CD4-positive, CD25-positive, alpha-beta regulatory T cell (primary cell): Measurements from ENCODE around the gene TIMM22. TPM values are rescaled to one million over a fixed set of nuclear protein-coding genes. Genes with fewer than 3 reads are reported as not detected.

Source experiments
- ATAC-seq, 2 donors: fragments of 150-1000 bp; cut with Tn5 transposase; one replicate each; pipeline ENCODE4 v1.10.0; 2021; ENCODE audit warnings: low read depth in 2 of 2, moderate number of reproducible peaks in 2 of 2, moderate library complexity in 1 of 2
- DNase-seq, 3 donors: peaks; one replicate each; pipeline versions ENCODE4 v3.0.0 to v3.0.0-alpha.2; 2012 to 2022; ENCODE audit warnings: mixed read lengths in 1 of 3
- H3K27ac ChIP-seq: one replicate; pipeline ENCODE4 v1.7.0; 2013; ENCODE audit warnings: mild to moderate bottlenecking, low read length; ENCODE audit not compliant: insufficient read depth, poor library complexity, severe bottlenecking
- H3K27me3 ChIP-seq: one replicate; pipeline ENCODE4 v1.7.0; 2013; ENCODE audit warnings: low read length; ENCODE audit not compliant: control insufficient read depth, insufficient read depth
- H3K36me3 ChIP-seq: one replicate; pipeline ENCODE4 v1.7.0; 2013; ENCODE audit warnings: mild to moderate bottlenecking, low read length, moderate library complexity; ENCODE audit not compliant: control insufficient read depth, insufficient read depth
- H3K4me1 ChIP-seq: 2 replicates; pipeline ENCODE4 v1.7.0; 2013; ENCODE audit warnings: mild to moderate bottlenecking, low read length; ENCODE audit not compliant: insufficient read depth, control insufficient read depth, poor library complexity, severe bottlenecking
- H3K4me3 ChIP-seq: one replicate; pipeline ENCODE4 v1.7.0; 2013; ENCODE audit warnings: low read depth, mild to moderate bottlenecking, low read length, moderate library complexity
- H3K9me3 ChIP-seq, 2 experiments: 1 replicate in 1 of 2; 2 replicates in 1 of 2; pipeline ENCODE4 v1.7.0; 2013; ENCODE audit warnings: low read length in 2 of 2, mild to moderate bottlenecking in 1 of 2, moderate library complexity in 1 of 2; ENCODE audit not compliant: control insufficient read depth in 2 of 2
- H3K27ac Mint-ChIP-seq, 3 donors: one replicate each; pipeline ENCODE4 v1.8.0; 2020 to 2022; ENCODE audit warnings: mild to moderate bottlenecking in 3 of 3, mixed read lengths in 3 of 3, moderate library complexity in 2 of 3
- H3K27me3 Mint-ChIP-seq: one replicate; pipeline ENCODE4 v1.8.0; 2022; ENCODE audit warnings: mild to moderate bottlenecking, mixed read lengths
- H3K36me3 Mint-ChIP-seq: one replicate; pipeline ENCODE4 v1.8.0; 2020; ENCODE audit warnings: mixed read lengths
- H3K4me1 Mint-ChIP-seq, 4 donors: one replicate each; pipeline ENCODE4 v1.8.0; 2020 to 2022; ENCODE audit warnings: mixed read lengths in 4 of 4, mild to moderate bottlenecking in 1 of 4
- H3K4me3 Mint-ChIP-seq, 4 donors: one replicate each; pipeline ENCODE4 v1.8.0; 2020 to 2022; ENCODE audit warnings: mild to moderate bottlenecking in 4 of 4, mixed read lengths in 4 of 4, moderate library complexity in 3 of 4
- H3K9me3 Mint-ChIP-seq, 7 donors: one replicate each; pipeline ENCODE4 v1.8.0; 2020 to 2022; ENCODE audit warnings: mixed read lengths in 7 of 7, mild to moderate bottlenecking in 3 of 7, moderate library complexity in 2 of 7
- polyA plus RNA-seq, 4 donors: library from polyadenylated mRNA; unstranded; fragments of 300-500 nt; fragmentation: Illumina TruSeq; gene quantifications; one replicate each; pipeline ENCODE4 v1.2.3, GENCODE V29; 2021
- total RNA-seq: library from RNA; stranded (reverse); gene quantifications from one replicate; pipeline ENCODE4 v1.2.3, GENCODE V29; 2022

TIMM22 gene
- total and polyA plus RNA-seq, 5 donors from 2014 or later, result 9.2 to 28.4 (median 24.4) TPM

DNA sequence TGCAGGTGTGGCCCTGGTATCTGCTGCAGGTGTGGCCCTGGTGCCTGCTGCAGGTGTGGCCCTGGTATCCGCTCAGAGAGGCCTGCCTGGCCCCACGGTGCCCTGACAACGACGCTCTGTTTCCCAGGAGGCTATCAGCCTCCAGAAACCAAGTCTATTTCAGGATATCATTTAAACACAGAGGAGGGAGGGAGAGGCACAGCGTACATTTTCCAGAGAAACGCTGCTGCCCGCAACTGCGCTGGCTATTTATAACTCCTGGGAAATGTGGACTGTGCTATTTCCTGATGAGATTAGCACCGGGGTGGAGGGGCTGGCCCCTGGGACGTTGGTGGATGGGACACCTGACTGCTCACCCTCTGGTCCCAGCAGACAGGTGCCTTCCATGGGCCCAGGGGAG, 22.5 kb downstream of the TIMM22 start:
- no peak overlapping the region for H3K27ac ChIP-seq
- Mint-ChIP-seq H3K4me1 (no peaks in the 10 kb centered on the region), H3K27me3 (no peaks in the 10 kb centered on the region), H3K4me3 (no peak overlapping the region), H3K36me3 (peaks cover 7% of the 10 kb centered on the region), H3K27ac (peak overlapping the region in 1 of 3 donors; percentile 62), H3K9me3 (no peaks in the 10 kb centered on the region)
- H3K27me3 ChIP-seq, result no peaks in the 10 kb centered on the region
- H3K4me1 ChIP-seq, result no peaks in the 10 kb centered on the region
- H3K9me3 ChIP-seq, result no peaks in the 10 kb centered on the region
- H3K4me3 ChIP-seq, result no peak overlapping the region
- no peaks in the 10 kb centered on the region for H3K36me3 ChIP-seq
- DNase-seq, result no peak
- ATAC-seq, result no peak

DNA sequence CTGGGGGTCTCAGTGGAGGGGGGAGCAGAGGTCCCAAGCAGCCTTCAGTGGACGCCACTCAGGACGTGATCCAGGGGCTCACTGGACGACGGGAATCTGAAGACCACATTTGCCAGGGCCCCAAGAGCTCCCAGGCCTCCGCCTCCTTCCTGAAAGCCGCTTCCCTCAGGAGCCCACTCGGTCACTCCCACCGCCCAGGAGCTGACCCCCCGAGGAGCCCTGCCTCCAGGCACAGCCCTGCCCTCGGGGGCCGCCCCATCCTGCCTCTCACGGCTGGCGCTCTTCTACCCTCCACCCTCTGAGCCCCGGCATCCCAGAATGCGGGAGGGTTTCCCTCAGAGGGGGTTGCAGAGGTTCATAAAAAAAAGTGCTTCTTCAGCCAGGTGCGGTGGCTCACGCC, 24.2 kb downstream of the TIMM22 start:
- no peak for DNase-seq
- Mint-ChIP-seq H3K27me3 (no peaks in the 10 kb centered on the region), H3K4me3 (no peak overlapping the region), H3K4me1 (peaks cover 0 to 5% (median 0%) of the 10 kb centered on the region in 4 donors), H3K9me3 (no peaks in the 10 kb centered on the region), H3K27ac (no peak overlapping the region), H3K36me3 (peaks cover 13% of the 10 kb centered on the region)
- no peaks in the 10 kb centered on the region for H3K4me1 ChIP-seq
- H3K4me3 ChIP-seq, result no peak overlapping the region
- no peak overlapping the region for H3K27ac ChIP-seq
- H3K9me3 ChIP-seq, result no peaks in the 10 kb centered on the region
- no peak for ATAC-seq
- H3K27me3 ChIP-seq, result no peaks in the 10 kb centered on the region
- peaks cover 2% of the 10 kb centered on the region for H3K36me3 ChIP-seq

DNA sequence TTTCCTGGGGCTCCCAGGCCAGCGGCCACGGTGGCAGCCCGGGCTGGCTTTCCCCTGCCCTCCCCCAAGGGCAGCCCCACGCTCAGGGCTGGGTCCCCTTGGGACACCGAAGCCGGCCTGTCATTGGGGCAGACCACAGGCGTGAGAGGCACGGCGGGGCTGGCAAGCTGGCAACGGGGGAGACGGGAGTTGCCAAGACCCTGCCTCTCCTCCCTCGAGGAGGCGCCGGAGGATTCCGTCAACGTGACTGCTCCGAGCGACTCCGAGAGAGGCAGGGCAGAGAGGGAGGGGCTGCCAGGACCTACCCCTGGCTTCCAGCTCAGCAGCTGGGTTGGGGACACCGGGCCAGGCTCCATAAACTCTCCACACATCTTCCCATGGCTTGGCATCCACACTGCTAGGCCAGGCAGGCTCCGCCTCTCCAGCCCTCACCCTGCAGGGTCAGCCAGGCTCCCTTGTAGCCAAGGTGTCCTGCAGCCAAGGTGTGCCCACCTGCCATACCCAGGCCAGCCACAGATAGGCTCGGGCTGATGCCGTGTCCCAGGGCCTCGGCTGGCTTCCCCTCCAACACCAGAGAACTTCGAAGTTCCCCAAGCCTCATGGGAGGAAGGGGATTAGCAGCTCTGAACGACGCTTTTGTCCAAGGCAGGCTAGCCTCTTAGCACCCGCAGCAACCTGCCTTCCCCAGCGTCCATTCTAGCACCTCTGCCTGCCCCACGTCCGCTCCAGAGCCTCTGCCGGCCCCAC, 25.5 kb downstream of the TIMM22 start:
- Mint-ChIP-seq H3K27me3 (no peaks in the 10 kb centered on the region), H3K4me3 (no peak overlapping the region), H3K9me3 (no peaks in the 10 kb centered on the region), H3K27ac (no peak overlapping the region), H3K4me1 (peaks cover 0 to 5% (median 0%) of the 10 kb centered on the region in 4 donors), H3K36me3 (peaks cover 13% of the 10 kb centered on the region)
- DNase-seq, result no peak
- H3K27me3 ChIP-seq, result no peaks in the 10 kb centered on the region
- H3K4me1 ChIP-seq, result no peaks in the 10 kb centered on the region
- no peaks in the 10 kb centered on the region for H3K9me3 ChIP-seq
- peaks cover 2% of the 10 kb centered on the region for H3K36me3 ChIP-seq
- ATAC-seq, result no peak
- no peak overlapping the region for H3K27ac ChIP-seq
- H3K4me3 ChIP-seq, result no peak overlapping the region

DNA sequence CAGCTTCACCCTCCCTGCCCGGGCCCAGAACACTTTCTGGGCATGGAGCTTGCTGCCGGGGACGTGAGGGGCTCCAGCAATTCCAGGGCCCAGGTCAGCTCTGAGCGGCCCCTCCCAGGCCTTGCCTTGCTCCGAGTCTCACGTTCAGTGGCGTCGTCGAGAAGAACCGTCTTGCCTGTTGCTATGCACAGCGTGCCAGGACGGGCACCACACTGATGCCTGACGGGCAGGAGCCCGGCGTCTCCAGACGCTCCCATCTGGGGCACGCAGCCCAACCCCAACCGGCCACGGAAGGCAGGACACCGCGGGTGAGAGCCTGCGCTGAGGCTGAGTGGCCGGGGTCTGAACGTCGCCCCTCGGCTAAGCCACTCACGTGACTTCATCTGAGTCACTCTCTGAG, 27.1 kb downstream of the TIMM22 start:
- DNase-seq (no peak), ATAC-seq (no peak)
- Histone ChIP-seq H3K27ac (no peak overlapping the region), H3K4me1 (no peaks in the 10 kb centered on the region), H3K4me3 (no peak overlapping the region), H3K36me3 (peaks cover 5% of the 10 kb centered on the region), H3K9me3 (no peaks in the 10 kb centered on the region), H3K27me3 (no peaks in the 10 kb centered on the region)
- peaks cover 0 to 5% (median 1%) of the 10 kb centered on the region in 4 donors for H3K4me1 Mint-ChIP-seq
- H3K36me3 Mint-ChIP-seq, result peaks cover 13% of the 10 kb centered on the region
- H3K9me3 Mint-ChIP-seq, result no peaks in the 10 kb centered on the region
- H3K27ac Mint-ChIP-seq, result no peak overlapping the region
- H3K27me3 Mint-ChIP-seq, result no peaks in the 10 kb centered on the region
- H3K4me3 Mint-ChIP-seq, result no peak overlapping the region

DNA sequence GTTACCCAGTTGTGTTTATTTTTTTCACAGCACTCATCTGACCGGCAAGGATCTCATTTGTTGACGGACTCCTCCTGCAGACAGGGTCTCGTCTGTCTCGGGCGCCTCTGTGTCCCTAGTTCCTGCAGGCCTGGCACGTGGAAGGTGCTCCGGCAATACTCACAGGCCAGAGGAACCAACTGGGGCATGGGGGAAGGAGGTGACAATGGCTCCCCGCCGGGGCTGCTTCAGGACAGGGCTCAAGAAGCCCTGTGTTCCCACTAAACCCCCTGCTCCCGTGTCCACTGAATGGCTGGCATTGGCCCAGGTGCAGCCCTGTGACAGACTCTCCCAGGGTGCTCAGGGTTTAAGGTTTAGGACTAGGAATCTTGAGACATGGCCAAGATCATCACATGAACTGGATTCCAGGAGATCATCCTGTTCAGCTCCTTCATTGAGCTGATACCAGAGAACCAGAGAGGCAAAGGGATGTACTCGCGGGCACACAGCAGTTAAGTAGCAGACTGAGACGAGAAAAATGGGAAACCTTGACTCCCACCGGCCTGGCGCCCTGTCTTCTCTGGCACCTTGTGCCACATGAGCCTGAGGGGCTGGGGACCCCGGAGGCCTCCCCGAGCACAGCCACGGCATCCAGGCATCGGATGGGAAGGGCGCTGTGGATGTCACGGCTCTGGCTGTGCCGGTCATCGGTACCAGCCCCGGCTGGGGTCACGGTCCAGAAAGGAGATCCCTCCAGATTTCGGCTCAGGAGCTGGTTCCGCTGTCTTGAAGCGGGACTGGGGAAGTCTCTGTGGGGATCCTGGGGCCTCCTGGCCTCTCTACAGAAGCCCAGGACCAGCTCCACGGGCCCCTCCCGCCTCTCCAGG, 29.0 kb downstream of the TIMM22 start:
- Mint-ChIP-seq H3K4me1 (peaks cover 0 to 5% (median 1%) of the 10 kb centered on the region in 4 donors), H3K27me3 (no peaks in the 10 kb centered on the region), H3K4me3 (no peak overlapping the region), H3K27ac (no peak overlapping the region), H3K9me3 (no peaks in the 10 kb centered on the region), H3K36me3 (peaks cover 6% of the 10 kb centered on the region)
- Histone ChIP-seq H3K27ac (no peak overlapping the region), H3K4me3 (no peak overlapping the region), H3K9me3 (no peaks in the 10 kb centered on the region), H3K27me3 (no peaks in the 10 kb centered on the region), H3K4me1 (no peaks in the 10 kb centered on the region), H3K36me3 (peaks cover 5% of the 10 kb centered on the region)
- no peak for ATAC-seq
- DNase-seq, result no peak

DNA sequence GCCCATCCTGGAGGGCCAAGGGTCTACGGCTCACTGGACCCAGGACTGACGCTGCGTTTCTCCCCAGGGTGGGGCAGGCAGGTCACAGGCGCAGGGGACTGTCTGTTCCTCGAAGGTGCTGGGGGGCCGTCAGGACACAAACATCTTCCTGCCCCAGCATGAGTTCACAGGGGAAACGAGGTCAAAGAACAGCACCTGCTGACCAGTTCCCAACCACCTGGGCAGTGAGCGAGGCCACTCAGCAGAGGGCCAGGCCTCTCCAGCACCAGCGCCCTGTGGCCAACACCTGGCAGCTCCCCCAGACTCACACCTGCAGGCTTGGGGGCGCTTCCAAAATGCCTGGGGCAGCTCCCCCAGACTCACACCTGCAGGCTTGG, 29.7 kb downstream of the TIMM22 start:
- no peaks in the 10 kb centered on the region for H3K27me3 Mint-ChIP-seq
- no peaks in the 10 kb centered on the region for H3K9me3 Mint-ChIP-seq
- H3K4me3 Mint-ChIP-seq, result no peak overlapping the region
- H3K4me1 Mint-ChIP-seq, result peaks cover 0 to 5% (median 1%) of the 10 kb centered on the region in 4 donors
- no peak for ATAC-seq
- no peaks in the 10 kb centered on the region for H3K4me1 ChIP-seq
- H3K27me3 ChIP-seq, result no peaks in the 10 kb centered on the region
- no peak overlapping the region for H3K4me3 ChIP-seq
- H3K36me3 ChIP-seq, result peaks cover 5% of the 10 kb centered on the region
- no peaks in the 10 kb centered on the region for H3K9me3 ChIP-seq
- no peak for DNase-seq
- H3K36me3 Mint-ChIP-seq, result peaks cover 6% of the 10 kb centered on the region
- no peak overlapping the region for H3K27ac ChIP-seq
- H3K27ac Mint-ChIP-seq, result no peak overlapping the region

DNA sequence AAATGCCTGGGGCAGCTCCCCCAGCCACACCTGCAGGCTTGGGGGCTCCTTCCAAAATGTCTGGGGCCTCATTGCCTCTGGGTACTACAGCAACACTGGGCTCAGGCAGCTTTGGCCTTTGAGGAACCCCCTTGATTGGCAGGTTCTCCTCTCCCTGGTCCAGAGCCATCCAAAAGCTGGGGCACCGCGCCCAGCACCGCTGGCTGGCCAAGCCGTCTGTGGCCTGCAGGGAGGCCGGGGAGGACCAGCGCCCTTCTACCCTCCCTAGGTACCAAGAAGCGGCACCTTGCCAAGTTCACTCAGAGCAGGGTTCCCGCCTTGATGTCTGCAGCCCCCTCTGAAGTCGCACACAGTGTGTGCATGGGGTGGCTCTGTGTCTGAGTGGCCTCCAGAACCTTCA, 30.1 kb downstream of the TIMM22 start:
- ATAC-seq, result no peak
- no peak overlapping the region for H3K4me3 Mint-ChIP-seq

More for the DNA sequence above, 30.1 kb downstream of the TIMM22 start:
- Histone ChIP-seq H3K27ac (no peak overlapping the region), H3K36me3 (peaks cover 5% of the 10 kb centered on the region), H3K9me3 (no peaks in the 10 kb centered on the region), H3K27me3 (no peaks in the 10 kb centered on the region), H3K4me1 (no peaks in the 10 kb centered on the region), H3K4me3 (no peak overlapping the region)
- no peaks in the 10 kb centered on the region for H3K27me3 Mint-ChIP-seq
- no peak for DNase-seq
- H3K27ac Mint-ChIP-seq, result no peak overlapping the region
- peaks cover 6% of the 10 kb centered on the region for H3K36me3 Mint-ChIP-seq
- H3K4me1 Mint-ChIP-seq, result peaks cover 0 to 5% (median 1%) of the 10 kb centered on the region in 4 donors
- no peaks in the 10 kb centered on the region for H3K9me3 Mint-ChIP-seq
